Measurements from ENCODE around the gene BAZ1A.

GRCh38 chr14:34711796-34712712 lies 163.1 kb downstream of the BAZ1A start:
- TF ChIP-seq POLR2A (IDR thresholded peaks at IDR 0.05) (no peak), POLR2AphosphoS5 (IDR thresholded peaks at IDR 0.05) (no peak)
- TF ChIP-seq, protein P1, sequence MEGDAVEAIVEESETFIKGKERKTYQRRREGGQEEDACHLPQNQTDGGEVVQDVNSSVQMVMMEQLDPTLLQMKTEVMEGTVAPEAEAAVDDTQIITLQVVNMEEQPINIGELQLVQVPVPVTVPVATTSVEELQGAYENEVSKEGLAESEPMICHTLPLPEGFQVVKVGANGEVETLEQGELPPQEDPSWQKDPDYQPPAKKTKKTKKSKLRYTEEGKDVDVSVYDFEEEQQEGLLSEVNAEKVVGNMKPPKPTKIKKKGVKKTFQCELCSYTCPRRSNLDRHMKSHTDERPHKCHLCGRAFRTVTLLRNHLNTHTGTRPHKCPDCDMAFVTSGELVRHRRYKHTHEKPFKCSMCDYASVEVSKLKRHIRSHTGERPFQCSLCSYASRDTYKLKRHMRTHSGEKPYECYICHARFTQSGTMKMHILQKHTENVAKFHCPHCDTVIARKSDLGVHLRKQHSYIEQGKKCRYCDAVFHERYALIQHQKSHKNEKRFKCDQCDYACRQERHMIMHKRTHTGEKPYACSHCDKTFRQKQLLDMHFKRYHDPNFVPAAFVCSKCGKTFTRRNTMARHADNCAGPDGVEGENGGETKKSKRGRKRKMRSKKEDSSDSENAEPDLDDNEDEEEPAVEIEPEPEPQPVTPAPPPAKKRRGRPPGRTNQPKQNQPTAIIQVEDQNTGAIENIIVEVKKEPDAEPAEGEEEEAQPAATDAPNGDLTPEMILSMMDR (IDR thresholded peaks at IDR 0.05): no peak

Data from prostate gland (tissue), 2 donors.